A549 (cell line): ENCODE data around the gene MS4A8. TPM values are rescaled to one million over a fixed set of nuclear protein-coding genes. Genes with fewer than 3 reads are reported as not detected.
A peak's percentile ranks its signal among the peaks of the same experiment; 100 is the strongest.

Source experiments
- ATAC-seq, 2 experiments: fragments of 200-7000 bp in 1 of 2; fragments of >200 bp in 1 of 2; cut with Nextera tagmentation in 1 of 2; cut with Tn5 transposase in 1 of 2; 3 replicates each; pipeline versions ENCODE4 v1.8.0 to v1.9.1; 2018 to 2020; ENCODE audit warnings: mild to moderate bottlenecking in 1 of 2, moderate library complexity in 1 of 2
- CTCF ChIA-PET: fragments of 300-600 bp; sonication (Branson Sonifier 250); formaldehyde crosslinking; extraction: SDS; loops from one replicate; lab custom pipeline; 2021; ENCODE audit warnings: antibody characterized with exemption, inconsistent platforms; lab: Yijun Ruan, JAX
- POLR2A ChIA-PET: fragments of 350-600 bp; formaldehyde crosslinking; extraction: SDS; loops from one replicate; lab custom pipeline; 2021; ENCODE audit warnings: antibody characterized with exemption, inconsistent platforms; lab: Yijun Ruan, JAX
- DNase-seq, 2 experiments: peaks; one replicate each; pipeline versions ENCODE4 v3.0.0 to v3.0.0-alpha.2; 2011 to 2016; ENCODE audit warnings: low read depth in 1 of 2, low spot score in 1 of 2
- FAIRE-seq: peaks from 2 replicates; lab custom pipeline; 2011; peaks lifted over from hg19 to GRCh38; lab: Jason Lieb, UNC
- H3K27ac ChIP-seq, 2 experiments: fragments of >200 bp; sonication (Bioruptor Twin); formaldehyde crosslinking; 3 replicates each; pipeline ENCODE4 v1.5.1; 2016 to 2017
- H3K4me1 ChIP-seq: fragments of >200 bp; sonication (Bioruptor Twin); formaldehyde crosslinking; 3 replicates; pipeline ENCODE4 v1.6.1; 2016
- H3K4me2 ChIP-seq: fragments of >200 bp; sonication (Bioruptor Twin); formaldehyde crosslinking; 3 replicates; pipeline ENCODE4 v1.6.1; 2016
- H3K4me3 ChIP-seq: fragments of >200 bp; sonication (Bioruptor Twin); formaldehyde crosslinking; 3 replicates; pipeline ENCODE4 v1.5.1; 2016
- H3K9me3 ChIP-seq: fragments of >200 bp; sonication (Bioruptor Twin); formaldehyde crosslinking; 3 replicates; pipeline ENCODE4 v1.6.1; 2016
- CBX2 ChIP-seq: fragments of 200-600 bp; sonication (generic); IDR thresholded peaks from 2 replicates; pipeline ENCODE4 v1.6.1; 2016; ENCODE audit warnings: low read depth, mild to moderate bottlenecking, borderline replicate concordance
- CBX8 ChIP-seq: fragments of 200-600 bp; sonication (generic); IDR thresholded peaks from 2 replicates; pipeline ENCODE4 v1.6.1; 2016
- CHD2 ChIP-seq: fragments of 150-350 bp; IDR thresholded peaks from 2 replicates; pipeline ENCODE4 v1.6.1; 2014; ENCODE audit warnings: low read length; ENCODE audit not compliant: partially characterized antibody
- CHD4 ChIP-seq: fragments of 200-600 bp; sonication (generic); IDR thresholded peaks from 2 replicates; pipeline ENCODE4 v1.6.1; 2016; ENCODE audit warnings: antibody characterized with exemption, mild to moderate bottlenecking, borderline replicate concordance
- FOSB ChIP-seq: fragments of 250-450 bp; sonication (Bioruptor Pico); IDR thresholded peaks from 2 replicates; pipeline ENCODE4 v1.5.0; 2020; ENCODE audit warnings: mild to moderate bottlenecking, moderate library complexity
- JUNB ChIP-seq: fragments of >200 bp; sonication (Bioruptor Twin); formaldehyde crosslinking; IDR thresholded peaks from 2 replicates; pipeline ENCODE4 v1.6.1; 2016
- MAFK ChIP-seq: fragments of 450-650 bp; IDR thresholded peaks from 2 replicates; pipeline ENCODE4 v1.6.1; 2014; ENCODE audit not compliant: partially characterized antibody
- NPAS2 ChIP-seq: fragments of 250-450 bp; sonication (Bioruptor Pico); IDR thresholded peaks from 2 replicates; pipeline ENCODE4 v1.8.0; 2022; ENCODE audit warnings: mild to moderate bottlenecking, moderate library complexity, borderline replicate concordance
- NR3C1 ChIP-seq: fragments of >200 bp; sonication (Bioruptor Twin); formaldehyde crosslinking; IDR thresholded peaks from 3 replicates; pipeline ENCODE4 v1.6.1; 2017
- RAD21 ChIP-seq, 2 experiments: fragments of >200 bp in 1 of 2; sonication (Bioruptor Twin) in 1 of 2; formaldehyde crosslinking in 1 of 2; IDR thresholded peaks in 1 of 2; conservative IDR thresholded peaks in 1 of 2; 2 replicates in 1 of 2; 3 replicates in 1 of 2; pipeline ENCODE4 v1.6.1; 2012 to 2018; ENCODE audit warnings: inconsistent platforms in 1 of 2
- ZC3H11A ChIP-seq: fragments of 450-650 bp; IDR thresholded peaks from 2 replicates; pipeline ENCODE4 v1.6.1; 2014; ENCODE audit warnings: antibody characterized with exemption, mild to moderate bottlenecking
- ZNF302 ChIP-seq: fragments of 250-450 bp; sonication (Bioruptor Pico); IDR thresholded peaks from 2 replicates; pipeline ENCODE4 v1.9.0; 2021; ENCODE audit warnings: inconsistent platforms, mild to moderate bottlenecking, moderate library complexity
- ZSCAN20 ChIP-seq: fragments of 250-450 bp; sonication (Bioruptor Pico); IDR thresholded peaks from 2 replicates; pipeline ENCODE4 v1.8.0; 2022; ENCODE audit warnings: mild to moderate bottlenecking, moderate library complexity
- WGBS: methylation state at CpG from one replicate; pipeline ENCODE4 v1.1.6; 2017; ENCODE audit errors: missing lambda C conversion rate; 5-methylcytosine and 5-hydroxymethylcytosine counted together
- polyA plus RNA-seq, 4 experiments: library from polyadenylated mRNA; depleted of rRNA in 3 of 4; stranded (reverse); fragments of >200 nt; fragmentation: RNase III in 1 of 4; extraction: RNeasy Plus Mini Kit Qiagen cat#74134 plus additional on column Dnase treatment in 1 of 4; gene quantifications; 2 replicates in 3 of 4; 3 replicates in 1 of 4; pipeline ENCODE4 v1.2.3, GENCODE V29; 2011 to 2017
- TF ChIP-seq, protein P1 (sequence below): fragments of 150-350 bp; IDR thresholded peaks from 2 replicates; pipeline ENCODE4 v1.6.1; 2014; ENCODE audit warnings: low read depth, mild to moderate bottlenecking, low read length
- TF ChIP-seq, protein P2 (sequence below): fragments of 250-450 bp; sonication (Bioruptor Pico); IDR thresholded peaks from 2 replicates; pipeline ENCODE4 v1.5.0; 2021; ENCODE audit warnings: mild to moderate bottlenecking, moderate library complexity, borderline replicate concordance
- TF ChIP-seq, protein P3 (sequence below): IDR thresholded peaks from 2 replicates; pipeline ENCODE4 v1.6.1; 2012; ENCODE audit warnings: low read depth, borderline replicate concordance
- TF ChIP-seq, protein P4 (sequence below): fragments of 200-600 bp; sonication (generic); IDR thresholded peaks from 2 replicates; pipeline ENCODE4 v1.6.1; 2016; ENCODE audit warnings: antibody characterized with exemption, mild to moderate bottlenecking, moderate library complexity

MS4A8 gene
- polyA plus RNA-seq, 2 of the 4 experiments (the other 2 are of a cell fraction): not detected

DNA sequence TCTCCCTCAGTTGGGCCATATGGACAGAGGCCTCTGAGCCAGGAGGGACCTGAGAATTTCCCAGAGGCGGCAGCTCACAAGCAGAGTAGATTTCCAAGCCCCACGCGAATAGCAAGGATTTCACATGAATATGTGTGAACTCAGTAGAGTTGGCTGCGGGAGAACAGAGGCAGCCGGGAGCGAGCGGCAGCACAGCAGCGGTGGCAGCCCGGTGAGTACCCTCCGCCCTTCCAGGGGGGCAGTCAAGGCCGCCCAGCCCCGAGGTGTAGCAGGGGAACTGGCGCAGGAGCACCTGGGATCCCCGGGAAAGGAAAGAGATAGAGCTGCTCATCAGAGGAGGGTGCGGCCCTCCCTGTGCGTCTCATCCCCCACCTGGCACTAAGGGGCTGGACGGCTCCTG is 48.8 kb downstream of the MS4A8 start (continued):
- TF ChIP-seq, protein P1, sequence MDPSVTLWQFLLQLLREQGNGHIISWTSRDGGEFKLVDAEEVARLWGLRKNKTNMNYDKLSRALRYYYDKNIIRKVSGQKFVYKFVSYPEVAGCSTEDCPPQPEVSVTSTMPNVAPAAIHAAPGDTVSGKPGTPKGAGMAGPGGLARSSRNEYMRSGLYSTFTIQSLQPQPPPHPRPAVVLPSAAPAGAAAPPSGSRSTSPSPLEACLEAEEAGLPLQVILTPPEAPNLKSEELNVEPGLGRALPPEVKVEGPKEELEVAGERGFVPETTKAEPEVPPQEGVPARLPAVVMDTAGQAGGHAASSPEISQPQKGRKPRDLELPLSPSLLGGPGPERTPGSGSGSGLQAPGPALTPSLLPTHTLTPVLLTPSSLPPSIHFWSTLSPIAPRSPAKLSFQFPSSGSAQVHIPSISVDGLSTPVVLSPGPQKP: no peak
- TF ChIP-seq FOSB (CRISPR knock-in tag) (no peak), CHD2 (no peak), CHD4 (no peak)
- TF ChIP-seq, protein P2, sequence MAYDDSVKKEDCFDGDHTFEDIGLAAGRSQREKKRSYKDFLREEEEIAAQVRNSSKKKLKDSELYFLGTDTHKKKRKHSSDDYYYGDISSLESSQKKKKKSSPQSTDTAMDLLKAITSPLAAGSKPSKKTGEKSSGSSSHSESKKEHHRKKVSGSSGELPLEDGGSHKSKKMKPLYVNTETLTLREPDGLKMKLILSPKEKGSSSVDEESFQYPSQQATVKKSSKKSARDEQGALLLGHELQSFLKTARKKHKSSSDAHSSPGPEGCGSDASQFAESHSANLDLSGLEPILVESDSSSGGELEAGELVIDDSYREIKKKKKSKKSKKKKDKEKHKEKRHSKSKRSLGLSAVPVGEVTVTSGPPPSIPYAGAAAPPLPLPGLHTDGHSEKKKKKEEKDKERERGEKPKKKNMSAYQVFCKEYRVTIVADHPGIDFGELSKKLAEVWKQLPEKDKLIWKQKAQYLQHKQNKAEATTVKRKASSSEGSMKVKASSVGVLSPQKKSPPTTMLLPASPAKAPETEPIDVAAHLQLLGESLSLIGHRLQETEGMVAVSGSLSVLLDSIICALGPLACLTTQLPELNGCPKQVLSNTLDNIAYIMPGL (CRISPR knock-in tag): no peak

DNA sequence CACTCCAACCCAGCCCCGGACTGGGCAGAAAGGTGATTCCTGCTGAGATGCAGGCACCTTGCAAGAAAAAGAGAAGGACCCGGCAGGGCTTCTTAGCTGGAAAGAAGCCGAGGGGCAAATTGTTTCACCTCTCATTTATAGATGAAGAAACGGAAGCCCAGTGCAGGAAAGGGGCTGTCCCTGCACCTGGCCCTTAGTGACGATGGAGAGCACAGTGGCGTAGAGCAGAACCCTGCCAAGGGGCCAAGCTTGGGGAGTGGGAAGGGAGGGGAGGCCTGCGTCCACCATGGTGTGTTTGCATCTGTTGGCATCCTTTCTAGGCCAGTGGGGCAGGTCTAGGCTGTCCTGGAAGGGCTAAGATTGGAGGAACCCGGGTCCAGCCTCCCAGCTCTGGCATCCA is 49.4 kb downstream of the MS4A8 start:
- Histone ChIP-seq H3K4me3 (no peak overlapping the region), H3K27ac (no peak overlapping the region)
- TF ChIP-seq NR3C1 (no peak), ZC3H11A (no peak), JUNB (no peak), CBX2 (no peak), ZNF302 (no peak)
- TF ChIP-seq, protein P3, sequence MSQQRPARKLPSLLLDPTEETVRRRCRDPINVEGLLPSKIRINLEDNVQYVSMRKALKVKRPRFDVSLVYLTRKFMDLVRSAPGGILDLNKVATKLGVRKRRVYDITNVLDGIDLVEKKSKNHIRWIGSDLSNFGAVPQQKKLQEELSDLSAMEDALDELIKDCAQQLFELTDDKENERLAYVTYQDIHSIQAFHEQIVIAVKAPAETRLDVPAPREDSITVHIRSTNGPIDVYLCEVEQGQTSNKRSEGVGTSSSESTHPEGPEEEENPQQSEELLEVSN: no peak
- TF ChIP-seq, protein P4, sequence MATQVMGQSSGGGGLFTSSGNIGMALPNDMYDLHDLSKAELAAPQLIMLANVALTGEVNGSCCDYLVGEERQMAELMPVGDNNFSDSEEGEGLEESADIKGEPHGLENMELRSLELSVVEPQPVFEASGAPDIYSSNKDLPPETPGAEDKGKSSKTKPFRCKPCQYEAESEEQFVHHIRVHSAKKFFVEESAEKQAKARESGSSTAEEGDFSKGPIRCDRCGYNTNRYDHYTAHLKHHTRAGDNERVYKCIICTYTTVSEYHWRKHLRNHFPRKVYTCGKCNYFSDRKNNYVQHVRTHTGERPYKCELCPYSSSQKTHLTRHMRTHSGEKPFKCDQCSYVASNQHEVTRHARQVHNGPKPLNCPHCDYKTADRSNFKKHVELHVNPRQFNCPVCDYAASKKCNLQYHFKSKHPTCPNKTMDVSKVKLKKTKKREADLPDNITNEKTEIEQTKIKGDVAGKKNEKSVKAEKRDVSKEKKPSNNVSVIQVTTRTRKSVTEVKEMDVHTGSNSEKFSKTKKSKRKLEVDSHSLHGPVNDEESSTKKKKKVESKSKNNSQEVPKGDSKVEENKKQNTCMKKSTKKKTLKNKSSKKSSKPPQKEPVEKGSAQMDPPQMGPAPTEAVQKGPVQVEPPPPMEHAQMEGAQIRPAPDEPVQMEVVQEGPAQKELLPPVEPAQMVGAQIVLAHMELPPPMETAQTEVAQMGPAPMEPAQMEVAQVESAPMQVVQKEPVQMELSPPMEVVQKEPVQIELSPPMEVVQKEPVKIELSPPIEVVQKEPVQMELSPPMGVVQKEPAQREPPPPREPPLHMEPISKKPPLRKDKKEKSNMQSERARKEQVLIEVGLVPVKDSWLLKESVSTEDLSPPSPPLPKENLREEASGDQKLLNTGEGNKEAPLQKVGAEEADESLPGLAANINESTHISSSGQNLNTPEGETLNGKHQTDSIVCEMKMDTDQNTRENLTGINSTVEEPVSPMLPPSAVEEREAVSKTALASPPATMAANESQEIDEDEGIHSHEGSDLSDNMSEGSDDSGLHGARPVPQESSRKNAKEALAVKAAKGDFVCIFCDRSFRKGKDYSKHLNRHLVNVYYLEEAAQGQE: no peak
- TF ChIP-seq, all 56 proteins: peak for 0
- ATAC-seq (peak in 1 of 2 experiments; percentile 32; a peak in 3 of 6 replicates), DNase-seq (no peak), FAIRE-seq (no peak)
- ChIA-PET CTCF (interaction anchor here (1.5 kb wide), 1 partner anchor 14 kb away, joined by 5 read pairs; no protein-coding TSS in a partner anchor), POLR2A (no interaction called here)
- Histone ChIP-seq H3K9me3 (0 out of 3 replicates have a peak, but pooled peaks cover 4% of the 10 kb centered on the region), H3K4me2 (no peak overlapping the region), H3K4me1 (no peaks in the 10 kb centered on the region)
- 23% methylated on average over 7 of the region's 8 CpGs for WGBS

DNA sequence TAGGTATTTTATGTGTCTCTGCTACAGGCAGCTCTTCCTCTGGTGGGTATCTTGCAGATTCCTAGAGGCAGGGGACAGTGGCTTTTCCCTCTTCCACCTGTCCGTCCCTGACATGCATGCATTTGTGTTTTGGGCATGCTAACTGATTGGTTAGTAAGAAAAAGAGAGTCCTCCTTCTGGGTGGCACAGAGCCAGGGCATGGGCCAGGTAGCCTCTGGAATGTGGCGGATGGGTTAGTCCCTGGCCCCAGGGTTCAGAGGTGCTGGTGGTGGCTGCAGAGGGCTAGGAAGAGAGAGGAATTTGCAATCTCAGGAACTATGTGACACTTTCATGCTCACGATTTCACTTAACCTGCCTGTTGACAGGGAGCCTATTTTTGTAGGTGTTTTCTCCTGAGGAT is 51.5 kb downstream of the MS4A8 start:
- 33% methylated on average over 3 of the region's 3 CpGs for WGBS
- Histone ChIP-seq H3K4me1 (no peaks in the 10 kb centered on the region), H3K4me2 (no peak overlapping the region), H3K9me3 (no peaks in the 10 kb centered on the region), H3K4me3 (no peak overlapping the region), H3K27ac (no peak overlapping the region)
- no peak for TF ChIP-seq MAFK
- no peak for TF ChIP-seq ZSCAN20
- no peak for TF ChIP-seq CBX2
- TF ChIP-seq RAD21 (conservative IDR thresholded peaks at IDR 0.05 in 1 of 2, IDR thresholded peaks at IDR 0.05 in 1 of 2): no peak
- no peak for TF ChIP-seq NPAS2 (CRISPR knock-in tag)
- no peak for TF ChIP-seq CBX8
- POLR2A ChIA-PET: no interaction called here
- FAIRE-seq (no peak), ATAC-seq (no peak), DNase-seq (no peak)
- CTCF ChIA-PET: no interaction called here
